Activated naive CD4-positive, alpha-beta T cell treated with anti-CD3 and anti-CD28 coated beads, Interleukin-2, amount 10 ng/mL, durations not matched to agents 7 days and 5 days (primary cell): Measurements from ENCODE around the gene TMEM170A.
"Not testable (repeated sequence)": the region's sequence is repeated elsewhere in the genome, so short reads cannot be mapped to it uniquely, and the experiment has no call there.

ENCODE experiments used
- CTCF ChIA-PET: fragments of 350-600 bp; sonication (Branson Sonifier 250); formaldehyde crosslinking; loops from one replicate; lab custom pipeline; 2021; ENCODE audit warnings: antibody characterized with exemption; lab: Charles Lee
- DNase-seq: peaks from one replicate; pipeline ENCODE4 v3.0.0-alpha.2; 2020
- H3K27ac Mint-ChIP-seq: one replicate; pipeline ENCODE4 v1.8.0; 2021; ENCODE audit warnings: mild to moderate bottlenecking, moderate library complexity, mixed read lengths
- H3K27me3 Mint-ChIP-seq: one replicate; pipeline ENCODE4 v1.8.0; 2021; ENCODE audit warnings: mild to moderate bottlenecking, mixed read lengths
- H3K36me3 Mint-ChIP-seq: one replicate; pipeline ENCODE4 v1.8.0; 2021; ENCODE audit warnings: mixed read lengths
- H3K4me1 Mint-ChIP-seq: one replicate; pipeline ENCODE4 v1.8.0; 2021; ENCODE audit warnings: mixed read lengths
- H3K4me3 Mint-ChIP-seq: one replicate; pipeline ENCODE4 v1.8.0; 2021; ENCODE audit warnings: mild to moderate bottlenecking, moderate library complexity, mixed read lengths
- H3K9me3 Mint-ChIP-seq: one replicate; pipeline ENCODE4 v1.8.0; 2021; ENCODE audit warnings: mixed read lengths

The TMEM170A gene

DNA sequence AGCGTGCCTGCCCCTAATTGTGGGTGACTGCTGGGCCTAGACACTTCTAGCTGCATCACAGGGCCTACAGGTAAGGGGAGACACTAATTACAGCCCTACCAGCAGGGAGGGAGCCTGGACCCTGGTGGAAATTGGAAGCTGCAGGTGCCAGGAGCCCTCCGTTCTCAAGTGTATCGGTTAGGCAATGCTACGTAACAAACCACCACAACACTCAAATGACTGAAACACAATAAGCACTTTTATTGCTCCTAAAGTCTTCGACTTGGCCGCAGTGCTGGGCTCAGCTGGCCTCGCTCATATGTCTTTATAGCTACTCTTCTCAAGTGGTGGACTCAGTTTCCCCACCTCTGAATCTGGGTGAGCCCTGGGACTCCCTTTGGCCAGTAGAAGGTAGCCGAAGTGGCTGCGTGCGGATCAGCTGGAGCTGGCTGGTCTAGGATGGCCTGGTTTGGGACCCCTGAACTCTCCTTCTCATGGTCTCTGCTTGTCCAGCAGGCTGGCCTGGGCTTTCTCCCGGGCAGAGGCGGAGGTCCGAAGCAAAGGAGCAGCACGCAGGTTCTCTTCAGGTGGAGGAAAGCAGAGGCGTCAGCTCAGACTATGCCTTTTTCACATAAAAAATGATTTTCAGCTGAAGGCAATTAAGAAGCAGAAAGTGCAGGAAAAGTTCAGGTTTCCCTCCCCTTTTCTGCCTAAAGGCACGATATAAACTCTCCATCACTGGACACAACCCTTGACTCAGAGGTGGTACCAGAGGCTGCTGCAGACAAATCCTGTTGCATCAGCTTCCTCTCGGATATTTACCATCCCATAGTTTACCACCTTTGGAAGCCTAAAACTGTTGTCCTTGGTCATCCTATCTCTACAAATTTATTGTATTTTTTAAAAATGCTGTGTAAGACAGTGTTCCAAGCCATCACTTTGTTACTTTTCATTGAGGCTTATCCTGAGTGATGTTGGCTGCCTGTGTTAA lies 8.7 kb upstream of the TMEM170A start:
- Mint-ChIP-seq H3K4me3 (no peak overlapping the region), H3K27ac (no peak overlapping the region), H3K4me1 (no peaks in the 10 kb centered on the region), H3K9me3 (no peaks in the 10 kb centered on the region), H3K36me3 (no peaks in the 10 kb centered on the region), H3K27me3 (peaks cover 16% of the 10 kb centered on the region)
- CTCF ChIA-PET: interaction anchor here (0.8 to 4.1 kb wide), 9 partner anchors 9 to 292 kb away, joined by 3 to 32 read pairs (median 11); partner anchors contain the start of gene ADAT1
- DNase-seq: no peak

DNA sequence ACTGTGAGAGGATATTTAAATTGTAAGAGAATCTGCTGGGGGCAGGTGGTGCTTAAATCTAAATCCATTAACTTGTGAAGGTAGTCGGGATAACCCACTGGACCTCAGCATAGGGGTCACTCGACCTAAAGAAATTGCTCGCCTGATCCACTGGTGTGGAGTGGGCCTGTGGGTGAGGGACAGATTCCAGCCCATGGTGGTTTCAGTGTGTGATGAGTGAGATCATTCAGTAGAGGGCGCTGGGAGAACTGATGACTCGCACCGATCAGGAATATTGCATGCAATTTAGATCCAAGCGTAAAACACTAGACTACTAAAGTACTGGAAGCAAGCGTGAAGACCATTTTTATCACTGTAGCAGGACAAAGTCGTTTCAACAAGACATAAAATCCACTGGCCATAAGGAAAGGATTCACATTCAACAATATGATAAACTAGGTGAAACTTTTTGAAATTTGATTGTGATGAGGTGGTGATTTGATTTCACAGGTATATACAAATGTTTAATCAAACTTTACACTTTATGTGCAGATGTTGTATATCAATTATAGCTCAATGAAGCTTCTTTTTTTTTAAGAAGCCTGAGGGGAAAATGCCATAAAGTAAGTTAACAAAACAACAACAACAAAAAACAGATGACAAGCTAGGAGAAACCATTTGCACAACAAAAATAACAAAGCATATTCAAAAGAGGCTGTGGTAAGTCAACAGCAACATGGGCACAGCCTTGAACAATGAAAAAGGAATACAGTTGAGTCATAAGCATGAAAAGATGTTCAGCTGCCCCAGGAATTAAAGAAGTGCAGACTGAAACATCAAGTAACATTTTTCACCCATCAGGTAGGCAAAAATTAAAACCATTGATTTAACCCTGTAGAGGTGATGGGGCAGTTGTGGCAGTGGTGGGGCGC lies 7.5 kb upstream of the TMEM170A start:
- CTCF ChIA-PET: interaction anchor here (0.7 to 4.1 kb wide), 15 partner anchors 10 to 293 kb away, joined by 3 to 32 read pairs (median 7); partner anchors contain the start of genes ADAT1 and TMEM231
- Mint-ChIP-seq H3K9me3 (no peaks in the 10 kb centered on the region), H3K27ac (no peak overlapping the region)

DNA sequence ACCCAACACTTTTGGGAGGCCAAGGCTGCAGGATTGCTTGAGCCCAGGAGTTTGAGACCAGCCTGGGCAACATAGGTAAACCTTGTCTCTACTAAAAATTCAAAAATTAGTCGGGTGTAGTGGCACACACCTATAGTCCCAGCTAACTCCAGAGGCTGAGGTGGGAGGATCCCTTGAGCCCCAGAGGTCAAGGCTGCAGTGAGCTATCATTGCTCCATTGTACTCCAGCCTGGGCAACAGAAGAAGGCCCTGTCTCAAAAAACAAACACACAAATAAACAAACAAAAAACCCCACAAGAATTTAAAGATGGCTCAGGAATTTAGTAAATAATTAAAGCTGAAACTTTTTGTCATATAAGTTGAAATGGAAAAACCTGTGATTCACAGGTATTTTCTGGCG lies 2.3 kb upstream of the TMEM170A start:
- Mint-ChIP-seq H3K27me3 (no peaks in the 10 kb centered on the region), H3K4me1 (peaks cover 23% of the 10 kb centered on the region), H3K27ac (no peak overlapping the region), H3K4me3 (no peak overlapping the region), H3K36me3 (peaks cover 4% of the 10 kb centered on the region), H3K9me3 (no peaks in the 10 kb centered on the region)
- DNase-seq: no peak
- CTCF ChIA-PET: interaction anchor here (2.5 kb wide), 1 partner anchor 267 kb away, joined by 13 read pairs; no protein-coding TSS in a partner anchor

More for the DNA sequence above, 7.5 kb upstream of the TMEM170A start:
- no peak overlapping the region for H3K4me3 Mint-ChIP-seq
- no peaks in the 10 kb centered on the region for H3K36me3 Mint-ChIP-seq
- H3K27me3 Mint-ChIP-seq: peaks cover 6% of the 10 kb centered on the region
- H3K4me1 Mint-ChIP-seq: no peaks in the 10 kb centered on the region
- peak; percentile 54 for DNase-seq

DNA sequence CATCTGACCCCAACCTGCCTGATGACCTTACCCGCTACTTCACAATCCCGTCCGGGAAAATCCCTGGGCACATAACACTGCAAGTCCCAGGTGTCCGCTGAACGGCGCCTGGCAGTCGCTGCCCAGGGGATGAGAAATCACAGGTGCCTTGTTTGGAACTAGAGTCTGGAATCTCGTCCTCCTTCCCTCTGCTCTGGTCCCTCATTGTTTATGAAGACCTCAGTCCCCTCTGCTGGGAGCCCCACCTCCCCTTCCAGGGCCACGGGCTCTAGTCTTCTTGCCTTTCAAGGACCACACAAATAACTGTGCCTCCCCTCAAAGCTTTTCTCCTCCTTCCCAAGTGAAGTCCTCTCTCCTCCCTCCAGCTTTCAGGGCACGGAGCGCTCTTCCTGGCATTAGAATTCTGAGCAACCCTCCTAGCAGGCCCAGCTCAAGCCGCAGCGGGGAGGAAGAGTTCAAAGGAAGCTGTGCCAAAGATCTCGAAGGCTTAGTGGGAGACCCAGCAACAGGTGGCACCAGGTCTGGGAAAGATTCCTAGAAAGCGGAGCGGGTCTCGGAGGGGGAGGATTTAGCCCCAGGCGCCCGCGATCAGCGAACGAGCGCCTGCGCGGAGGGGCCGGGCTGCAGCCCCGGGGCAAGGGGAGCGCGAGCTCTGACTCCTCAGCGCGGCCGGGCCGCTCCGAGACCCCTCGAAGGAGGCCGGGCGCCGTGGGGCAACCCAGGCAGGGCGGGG lies 934 bp downstream of the TMEM170A start:
- DNase-seq, H3K9me3 Mint-ChIP-seq, H3K27me3 Mint-ChIP-seq: not testable (repeated sequence)
- peak overlapping the region; percentile 84 for H3K4me3 Mint-ChIP-seq
- H3K4me1 Mint-ChIP-seq: peaks cover 43% of the 10 kb centered on the region
- CTCF ChIA-PET: interaction anchor here (0.9 to 2.2 kb wide), 7 partner anchors 17 to 264 kb away, joined by 3 to 9 read pairs (median 3); partner anchors contain the start of gene CFDP1
- peak overlapping the region; percentile 90 for H3K27ac Mint-ChIP-seq
- peaks cover 17% of the 10 kb centered on the region for H3K36me3 Mint-ChIP-seq

DNA sequence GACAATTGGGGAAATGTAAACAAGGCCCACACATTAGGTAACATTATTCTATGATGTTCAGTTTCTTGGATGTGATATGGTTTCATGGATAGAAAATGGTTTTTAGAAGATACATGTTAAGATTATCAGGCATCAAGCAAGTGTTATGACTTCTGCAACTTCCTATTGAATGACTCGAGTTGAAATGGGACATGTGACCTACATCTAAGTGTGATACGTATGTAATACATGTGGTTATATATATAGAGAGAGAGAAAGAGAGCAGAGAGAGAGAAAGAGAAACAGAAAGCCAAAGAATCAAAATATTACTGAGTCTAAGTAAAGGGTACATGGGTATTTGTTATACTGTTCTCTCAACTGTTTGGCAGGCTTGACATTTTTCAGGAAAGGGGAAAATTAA lies 1.7 kb downstream of the TMEM170A start:
- no peaks in the 10 kb centered on the region for H3K9me3 Mint-ChIP-seq
- H3K27me3 Mint-ChIP-seq: no peaks in the 10 kb centered on the region
- H3K36me3 Mint-ChIP-seq: peaks cover 17% of the 10 kb centered on the region
- H3K27ac Mint-ChIP-seq: peak overlapping the region; percentile 90
- peaks cover 43% of the 10 kb centered on the region for H3K4me1 Mint-ChIP-seq
- peak overlapping the region; percentile 84 for H3K4me3 Mint-ChIP-seq
- CTCF ChIA-PET: no interaction called here
- no peak for DNase-seq

DNA sequence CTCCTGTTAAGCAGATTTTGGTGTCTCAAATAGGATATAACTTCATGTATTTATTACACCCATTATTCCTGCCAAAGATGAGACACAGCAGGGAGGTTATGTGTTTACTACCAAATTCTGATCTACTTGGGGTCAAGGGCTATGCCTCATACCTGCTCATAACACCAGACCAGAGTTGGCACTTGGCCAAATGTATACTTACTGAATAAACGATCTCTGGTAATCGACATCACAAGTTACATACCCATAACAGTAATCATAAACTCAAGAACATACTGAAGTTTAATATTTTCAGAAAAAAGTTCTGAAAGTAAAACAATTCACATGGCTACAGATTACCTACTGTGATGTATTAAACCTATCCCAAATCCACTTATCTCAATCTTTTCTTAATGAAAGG lies 2.9 kb downstream of the TMEM170A start:
- Mint-ChIP-seq H3K4me3 (no peak overlapping the region), H3K27ac (peak overlapping the region; percentile 42), H3K27me3 (no peaks in the 10 kb centered on the region), H3K4me1 (peaks cover 43% of the 10 kb centered on the region), H3K9me3 (no peaks in the 10 kb centered on the region), H3K36me3 (peaks cover 17% of the 10 kb centered on the region)
- CTCF ChIA-PET: no interaction called here
- no peak for DNase-seq

DNA sequence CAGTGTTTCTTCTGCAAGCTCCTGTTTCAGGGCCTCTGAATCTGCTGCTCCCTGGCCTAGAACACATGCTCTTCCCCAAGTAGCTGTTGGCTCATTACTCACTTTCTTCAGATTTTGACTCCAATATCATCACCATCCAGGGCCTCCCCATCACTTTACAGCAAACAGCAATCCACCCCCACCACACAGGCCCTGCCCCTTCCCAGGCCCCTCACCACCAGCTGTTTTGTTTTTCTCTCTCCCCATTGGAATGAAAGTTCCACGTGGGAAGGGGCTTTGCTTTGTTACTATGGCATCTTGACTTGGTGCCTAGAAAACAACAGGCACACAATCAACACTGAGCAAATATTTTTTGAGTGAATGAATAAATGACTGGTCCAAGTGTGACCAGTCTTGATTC lies 4.0 kb downstream of the TMEM170A start:
- CTCF ChIA-PET: no interaction called here

DNA sequence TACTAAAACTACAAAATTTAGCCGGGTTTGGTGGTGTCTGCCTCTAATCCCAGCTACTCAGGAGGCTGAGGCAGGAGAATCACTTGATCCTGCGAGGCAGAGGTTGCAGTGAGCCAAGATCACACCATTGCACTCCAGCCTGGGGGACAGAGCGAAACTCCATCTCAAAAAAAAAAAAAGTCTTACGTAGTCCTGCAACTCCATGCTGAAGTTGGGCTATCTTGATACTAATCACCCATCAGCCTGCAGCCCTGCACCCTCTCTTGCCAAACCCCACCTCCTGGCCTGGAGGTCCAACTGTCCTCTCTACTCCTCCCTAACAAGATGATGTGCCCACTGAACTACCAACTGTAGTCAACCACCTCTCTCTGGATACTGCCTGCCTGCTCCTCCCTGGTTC lies 4.8 kb downstream of the TMEM170A start:
- CTCF ChIA-PET: no interaction called here
- Mint-ChIP-seq H3K36me3 (peaks cover 17% of the 10 kb centered on the region), H3K27me3 (no peaks in the 10 kb centered on the region), H3K4me3 (no peak overlapping the region), H3K27ac (no peak overlapping the region), H3K4me1 (peaks cover 40% of the 10 kb centered on the region), H3K9me3 (no peaks in the 10 kb centered on the region)
- no peak for DNase-seq

More for the DNA sequence above, 4.0 kb downstream of the TMEM170A start:
- Mint-ChIP-seq H3K4me3 (no peak overlapping the region), H3K27me3 (no peaks in the 10 kb centered on the region), H3K27ac (no peak overlapping the region), H3K9me3 (no peaks in the 10 kb centered on the region), H3K36me3 (peaks cover 17% of the 10 kb centered on the region), H3K4me1 (peaks cover 43% of the 10 kb centered on the region)
- no peak for DNase-seq

DNA sequence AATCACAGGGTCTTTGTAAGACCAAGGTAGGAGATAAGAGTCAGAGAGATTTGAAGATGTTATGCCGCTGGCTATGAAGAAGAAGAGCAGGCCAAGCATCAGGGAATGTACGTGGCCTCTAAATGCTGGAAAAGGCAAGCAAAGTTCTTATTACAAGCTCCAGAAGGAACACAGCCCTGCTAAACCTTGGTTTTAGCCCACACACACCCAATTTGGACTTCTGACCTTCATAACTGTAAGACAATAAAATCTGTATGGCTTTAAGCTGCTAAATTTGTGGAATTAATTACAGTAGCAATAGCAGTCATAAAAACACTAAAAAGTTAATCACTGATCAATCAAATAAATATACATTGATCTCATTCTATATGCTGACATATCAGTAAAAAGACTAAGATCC lies 6.0 kb downstream of the TMEM170A start:
- Mint-ChIP-seq H3K4me1 (peaks cover 37% of the 10 kb centered on the region), H3K36me3 (peaks cover 13% of the 10 kb centered on the region), H3K27ac (no peak overlapping the region), H3K9me3 (no peaks in the 10 kb centered on the region), H3K27me3 (no peaks in the 10 kb centered on the region), H3K4me3 (no peak overlapping the region)
- DNase-seq: no peak
- CTCF ChIA-PET: interaction anchor here (1.5 kb wide), 1 partner anchor 14 kb away, joined by 3 read pairs; no protein-coding TSS in a partner anchor

DNA sequence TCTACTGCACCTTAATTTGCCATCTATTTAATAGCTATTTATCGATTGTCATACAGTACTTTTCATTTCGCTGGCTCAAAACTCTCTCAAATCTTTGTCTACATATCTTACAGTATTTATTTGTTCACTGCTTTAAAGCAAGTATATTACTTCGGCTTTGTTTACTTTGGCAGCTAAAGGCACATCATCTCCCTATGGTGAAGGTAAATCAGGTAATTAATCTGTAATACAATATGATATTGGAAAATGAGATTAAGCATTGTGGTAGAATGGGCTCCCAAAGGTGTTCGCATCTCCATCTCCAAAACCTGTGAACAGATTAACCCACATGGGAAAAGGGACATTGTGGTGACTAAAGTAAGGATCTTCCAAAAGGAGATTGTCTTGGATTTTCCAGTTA lies 6.5 kb downstream of the TMEM170A start:
- H3K4me1 Mint-ChIP-seq: peaks cover 33% of the 10 kb centered on the region
- peaks cover 13% of the 10 kb centered on the region for H3K36me3 Mint-ChIP-seq

DNA sequence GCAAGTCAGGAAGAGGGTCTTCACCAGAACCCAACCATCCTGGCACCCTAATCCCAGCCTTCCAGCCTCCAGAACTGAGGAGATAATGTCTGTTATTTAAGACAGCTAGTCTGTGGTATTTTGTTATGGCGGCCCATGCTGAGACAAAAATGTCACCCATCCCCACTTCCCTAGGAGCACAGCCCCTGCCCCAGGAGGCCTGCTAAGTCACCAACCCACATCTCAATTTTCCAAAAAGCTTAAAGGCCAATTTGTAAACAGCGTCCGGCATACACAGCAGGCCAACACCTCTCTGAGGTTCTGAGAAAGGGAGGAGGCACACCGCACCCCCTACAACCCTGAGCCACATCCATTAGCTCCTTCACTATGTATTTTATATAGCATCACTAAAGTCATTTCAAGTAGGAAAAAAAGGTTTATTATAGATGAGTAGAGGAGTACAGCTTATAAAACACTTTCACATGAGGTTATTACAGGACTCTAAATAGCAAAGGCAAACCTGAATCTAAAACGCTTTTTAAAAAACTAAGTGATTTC lies 6.9 kb downstream of the TMEM170A start:
- H3K27ac Mint-ChIP-seq: no peak overlapping the region
- no peak for DNase-seq

More for the DNA sequence above, 6.5 kb downstream of the TMEM170A start:
- CTCF ChIA-PET: interaction anchor here (0.6 to 1.5 kb wide), 2 partner anchors 14 to 60 kb away, joined by 3 read pairs; no protein-coding TSS in a partner anchor
- H3K9me3 Mint-ChIP-seq: no peaks in the 10 kb centered on the region
- H3K27me3 Mint-ChIP-seq: no peaks in the 10 kb centered on the region
- no peak for DNase-seq
- H3K27ac Mint-ChIP-seq: no peak overlapping the region
- H3K4me3 Mint-ChIP-seq: no peak overlapping the region

DNA sequence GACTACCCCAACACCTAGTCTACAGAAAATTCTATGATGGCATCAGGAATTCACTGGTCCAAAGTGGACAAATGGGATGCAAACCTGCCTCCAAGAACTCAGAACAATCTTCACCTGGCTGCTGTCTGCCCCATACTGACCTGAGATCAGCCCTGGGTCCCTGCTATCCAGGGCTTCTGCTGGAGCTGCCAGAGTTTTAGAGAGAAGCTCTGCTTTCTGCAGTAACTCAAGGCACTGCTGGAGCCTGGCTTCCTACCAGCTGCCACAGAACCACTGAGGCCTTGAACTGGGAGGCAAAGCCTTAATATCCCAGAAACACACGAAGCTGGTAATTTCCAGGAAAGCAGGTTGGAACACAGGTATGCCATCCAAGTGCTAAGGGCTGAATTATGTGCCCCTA lies 7.5 kb downstream of the TMEM170A start:
- CTCF ChIA-PET: interaction anchor here (1.7 kb wide), 1 partner anchor 8 kb away, joined by 4 read pairs; no protein-coding TSS in a partner anchor
- Mint-ChIP-seq H3K4me3 (no peak overlapping the region), H3K27me3 (no peaks in the 10 kb centered on the region), H3K27ac (no peak overlapping the region), H3K9me3 (no peaks in the 10 kb centered on the region), H3K4me1 (peaks cover 22% of the 10 kb centered on the region), H3K36me3 (peaks cover 17% of the 10 kb centered on the region)
- DNase-seq: no peak

More for the DNA sequence above, 6.9 kb downstream of the TMEM170A start:
- no peaks in the 10 kb centered on the region for H3K27me3 Mint-ChIP-seq
- peaks cover 17% of the 10 kb centered on the region for H3K36me3 Mint-ChIP-seq
- no peaks in the 10 kb centered on the region for H3K9me3 Mint-ChIP-seq
- H3K4me3 Mint-ChIP-seq: no peak overlapping the region
- H3K4me1 Mint-ChIP-seq: peaks cover 28% of the 10 kb centered on the region
- CTCF ChIA-PET: interaction anchor here (0.6 kb wide), 1 partner anchor 60 kb away, joined by 3 read pairs; no protein-coding TSS in a partner anchor

DNA sequence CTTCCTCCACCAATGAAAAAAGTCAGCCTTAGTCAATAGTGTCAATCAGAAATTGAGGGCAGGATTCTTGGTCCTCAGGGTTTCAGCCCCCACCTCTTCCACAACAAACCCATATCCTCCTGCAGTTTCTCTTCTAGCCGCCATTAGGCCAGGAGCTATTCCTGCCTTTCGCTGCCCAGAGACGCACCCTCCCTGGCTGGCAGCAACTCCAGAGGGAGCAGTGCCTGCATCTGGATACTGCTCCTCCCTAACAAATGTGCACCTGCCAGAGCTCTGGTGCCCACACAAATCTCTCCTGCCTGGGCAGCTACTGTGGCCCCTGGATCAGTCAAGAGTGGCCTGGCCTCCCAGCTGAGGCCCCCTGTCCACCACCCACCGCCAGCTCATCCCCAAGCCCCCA lies 8.0 kb downstream of the TMEM170A start:
- H3K9me3 Mint-ChIP-seq, H3K4me3 Mint-ChIP-seq, H3K27ac Mint-ChIP-seq, DNase-seq, H3K27me3 Mint-ChIP-seq: not testable (repeated sequence)
- CTCF ChIA-PET: interaction anchor here (1.7 kb wide), 1 partner anchor 9 kb away, joined by 4 read pairs; no protein-coding TSS in a partner anchor
- Mint-ChIP-seq H3K4me1 (peaks cover 18% of the 10 kb centered on the region), H3K36me3 (peaks cover 18% of the 10 kb centered on the region)
